Anterior cingulate cortex (tissue), 58 donors: ENCODE results near the gene TMEM108.

Experiments
- DNase-seq, 58 donors: peaks; one replicate each; lab custom pipeline; 2025; lab: John Stamatoyannopoulos, UW

Gene TMEM108

GRCh38 chr3:133053532-133053931 is 15.3 kb downstream of the TMEM108 start:
- DNase-seq, result no peak

GRCh38 chr3:133054586-133054985 is 16.4 kb downstream of the TMEM108 start:
- no peak for DNase-seq

- no peak for DNase-seq
These were observed 17.1 kb downstream of the TMEM108 start for GRCh38 chr3:133055339-133055738.

GRCh38 chr3:133058243-133058642 is 20.1 kb downstream of the TMEM108 start:
- no peak for DNase-seq

GRCh38 chr3:133058831-133059230 is 20.6 kb downstream of the TMEM108 start:
- no peak for DNase-seq

GRCh38 chr3:133065193-133065961 is 27.2 kb downstream of the TMEM108 start:
- no peak for DNase-seq

- no peak for DNase-seq
These were observed 27.8 kb downstream of the TMEM108 start for GRCh38 chr3:133066026-133066425.

- no peak for DNase-seq
These were observed 31.5 kb downstream of the TMEM108 start for GRCh38 chr3:133069556-133070286.

GRCh38 chr3:133074977-133075376 is 36.8 kb downstream of the TMEM108 start:
- DNase-seq, result no peak

GRCh38 chr3:133077688-133078087 is 39.5 kb downstream of the TMEM108 start:
- no peak for DNase-seq

GRCh38 chr3:133079621-133080020 is 41.4 kb downstream of the TMEM108 start:
- DNase-seq, result no peak

GRCh38 chr3:133081016-133081415 is 42.8 kb downstream of the TMEM108 start:
- no peak for DNase-seq

- no peak for DNase-seq
These were observed 45.2 kb downstream of the TMEM108 start for GRCh38 chr3:133083395-133083794.

GRCh38 chr3:133089906-133090485 is 51.8 kb downstream of the TMEM108 start:
- DNase-seq, result no peak

- DNase-seq, result no peak
These were observed 54.5 kb downstream of the TMEM108 start for GRCh38 chr3:133092681-133093080.

- DNase-seq, result no peak
These were observed 55.2 kb downstream of the TMEM108 start for GRCh38 chr3:133093366-133093765.

- DNase-seq, result no peak
These were observed 58.9 kb downstream of the TMEM108 start for GRCh38 chr3:133096900-133097613.

- no peak for DNase-seq
These were observed 65.5 kb downstream of the TMEM108 start for GRCh38 chr3:133103706-133104105.

- no peak for DNase-seq
These were observed 68.0 kb downstream of the TMEM108 start for GRCh38 chr3:133106169-133106568.

- no peak for DNase-seq
These were observed 74.5 kb downstream of the TMEM108 start for GRCh38 chr3:133112666-133113065.

GRCh38 chr3:133113526-133113925 is 75.3 kb downstream of the TMEM108 start:
- DNase-seq, result no peak
